ENCODE measurements around the gene ARIH1. TPM values are rescaled to one million over a fixed set of nuclear protein-coding genes. Genes with fewer than 3 reads are reported as not detected.
"Not testable (repeated sequence)": the region's sequence is repeated elsewhere in the genome, so short reads cannot be mapped to it uniquely, and the experiment has no call there.

Gene ARIH1, protein sequence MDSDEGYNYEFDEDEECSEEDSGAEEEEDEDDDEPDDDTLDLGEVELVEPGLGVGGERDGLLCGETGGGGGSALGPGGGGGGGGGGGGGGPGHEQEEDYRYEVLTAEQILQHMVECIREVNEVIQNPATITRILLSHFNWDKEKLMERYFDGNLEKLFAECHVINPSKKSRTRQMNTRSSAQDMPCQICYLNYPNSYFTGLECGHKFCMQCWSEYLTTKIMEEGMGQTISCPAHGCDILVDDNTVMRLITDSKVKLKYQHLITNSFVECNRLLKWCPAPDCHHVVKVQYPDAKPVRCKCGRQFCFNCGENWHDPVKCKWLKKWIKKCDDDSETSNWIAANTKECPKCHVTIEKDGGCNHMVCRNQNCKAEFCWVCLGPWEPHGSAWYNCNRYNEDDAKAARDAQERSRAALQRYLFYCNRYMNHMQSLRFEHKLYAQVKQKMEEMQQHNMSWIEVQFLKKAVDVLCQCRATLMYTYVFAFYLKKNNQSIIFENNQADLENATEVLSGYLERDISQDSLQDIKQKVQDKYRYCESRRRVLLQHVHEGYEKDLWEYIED
- 79.2 TPM for polyA plus RNA-seq (2013, experiment 1 of 2)
- 73.9 TPM for polyA plus RNA-seq (2013, experiment 2 of 2)

DNA sequence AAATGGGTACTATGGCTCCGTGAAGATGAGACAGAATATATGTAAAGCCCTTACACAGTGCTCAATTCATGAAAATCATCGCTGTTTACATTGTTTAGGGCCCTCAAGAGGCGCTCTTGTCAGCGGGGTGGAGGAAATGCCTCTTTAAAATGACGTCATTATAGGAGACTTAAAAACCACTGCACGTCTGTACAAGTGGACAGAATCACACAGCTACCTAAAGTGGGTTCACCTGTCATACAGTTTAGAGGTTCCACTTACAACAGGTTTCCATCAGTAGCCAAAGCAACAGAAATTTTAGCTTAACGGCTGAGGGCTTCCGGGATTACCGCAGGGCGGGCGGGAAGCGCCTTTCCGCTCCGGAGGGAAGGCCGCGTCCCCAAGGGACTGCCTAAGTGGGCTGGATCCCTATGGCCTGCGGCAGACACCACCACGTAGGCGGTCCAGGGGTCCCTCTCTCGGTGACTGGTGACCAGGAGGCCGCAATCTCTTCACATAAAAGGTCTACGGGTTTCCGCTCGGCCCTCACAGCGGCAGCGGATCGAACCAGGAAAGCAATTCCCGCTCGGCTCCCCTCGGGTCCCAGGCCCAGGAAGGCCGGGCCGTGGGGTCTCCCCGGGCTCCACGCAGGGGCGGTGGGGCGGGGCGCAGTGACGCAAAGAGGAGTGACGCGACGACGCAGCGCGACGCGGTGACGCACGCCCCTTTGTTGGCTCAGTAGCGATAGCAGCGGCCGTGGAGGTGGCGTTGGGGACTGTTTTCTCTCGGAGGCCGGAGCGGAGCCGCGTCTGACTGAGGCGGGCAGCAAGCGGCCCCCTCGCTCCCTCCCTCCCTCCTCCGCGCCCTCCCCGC lies at the start of gene ARIH1:
ARIH1 (plus strand) TSS at position 717 of the 852 bp plus-strand sequence. CDS start 310 bp downstream, outside the sequence.
- H4K5ac ChIP-seq (ENCODE audit: low read length): peak within 1 kb of the TSS; percentile 85
- peak within 1 kb of the TSS; percentile 86 for H3K18ac ChIP-seq (ENCODE audit: low read length)
- H2BK15ac ChIP-seq (replicated peaks; ENCODE audit: low read depth): no peak within 1 kb of the TSS
- H2BK120ac ChIP-seq (ENCODE audit: low read depth, low read length): peak within 1 kb of the TSS; percentile 10
- peaks cover 2% of the 10 kb centered on the region for H3K4me1 ChIP-seq (ENCODE audit: control insufficient read depth, low read depth, low read length)
- peaks cover 1% of the 10 kb centered on the region for H3K36me3 ChIP-seq (ENCODE audit: control insufficient read depth, insufficient read depth, low read length)
- peak within 1 kb of the TSS; percentile 99 for H3K4me3 ChIP-seq (ENCODE audit: low read length)
- peak within 1 kb of the TSS; percentile 97 for H3K27ac ChIP-seq (ENCODE audit: low read depth, low read length)
- H3K23ac ChIP-seq (ENCODE audit: low read length): peak within 1 kb of the TSS; percentile 80
- H2BK5ac ChIP-seq (ENCODE audit: low read length): peak within 1 kb of the TSS; percentile 93
- H3K4ac ChIP-seq (ENCODE audit: low read depth, low read length): peak within 1 kb of the TSS; percentile 49
- DNase-seq: peak; percentile 98
- no peak within 1 kb of the TSS for H4K8ac ChIP-seq (ENCODE audit: low read depth, low read length)
- H3K27me3 ChIP-seq (ENCODE audit: insufficient read depth, low read length, poor library complexity): no peaks in the 10 kb centered on the region
- peaks cover under 1% of the 10 kb centered on the region for H3K79me1 ChIP-seq (ENCODE audit: low read length)
- H3K4me2 ChIP-seq (ENCODE audit: low read length): peak within 1 kb of the TSS; percentile 83
- H3K79me2 ChIP-seq (ENCODE audit: control insufficient read depth, insufficient read depth, low read length): peaks cover 38% of the 10 kb centered on the region
- H3K9ac ChIP-seq (ENCODE audit: low read length): peak within 1 kb of the TSS; percentile 100
- H2AK5ac ChIP-seq (ENCODE audit: low read length): no peak within 1 kb of the TSS
- H3K56ac ChIP-seq (ENCODE audit: low read length): peak within 1 kb of the TSS; percentile 99
- WGBS (ENCODE audit: extremely low coverage, insufficient coverage, low lambda C conversion rate): no CpG with 5 or more reads among the region's 63 CpGs

DNA sequence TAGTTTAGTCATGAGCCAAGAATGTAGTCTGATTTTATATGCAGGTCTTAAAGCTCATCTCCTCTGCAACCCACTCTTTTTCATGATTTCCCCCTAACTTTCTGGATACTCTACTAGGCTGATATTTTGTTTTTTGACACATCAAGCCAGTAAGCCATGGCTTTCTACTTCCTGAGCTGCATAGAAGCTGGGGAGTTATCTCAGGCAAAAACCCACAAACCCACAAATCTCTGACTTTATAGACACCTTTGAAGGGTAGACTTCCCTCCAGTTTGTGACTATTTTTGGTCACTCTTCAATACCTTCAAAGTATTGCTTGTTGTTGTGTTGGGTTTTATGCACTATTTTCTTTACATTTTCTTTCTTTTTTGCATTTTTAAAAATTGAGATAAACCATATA lies 47.4 kb upstream of the ARIH1 start:
- Histone ChIP-seq H3K79me2 (ENCODE audit: control insufficient read depth, insufficient read depth, low read length) (no peaks in the 10 kb centered on the region), H4K5ac (ENCODE audit: low read length) (no peak overlapping the region), H3K4me1 (ENCODE audit: control insufficient read depth, low read depth, low read length) (no peaks in the 10 kb centered on the region), H3K9ac (ENCODE audit: low read length) (no peak overlapping the region), H3K79me1 (ENCODE audit: low read length) (no peaks in the 10 kb centered on the region), H3K18ac (ENCODE audit: low read length) (no peak overlapping the region), H3K36me3 (ENCODE audit: control insufficient read depth, insufficient read depth, low read length) (no peaks in the 10 kb centered on the region), H2AK5ac (ENCODE audit: low read length) (no peak overlapping the region), H3K56ac (ENCODE audit: low read length) (no peak overlapping the region), H3K23ac (ENCODE audit: low read length) (no peak overlapping the region), H2BK5ac (ENCODE audit: low read length) (no peak overlapping the region), H4K8ac (ENCODE audit: low read depth, low read length) (no peak overlapping the region), H3K4ac (ENCODE audit: low read depth, low read length) (no peak overlapping the region), H3K4me3 (ENCODE audit: low read length) (no peak overlapping the region), H3K27ac (ENCODE audit: low read depth, low read length) (no peak overlapping the region), H3K4me2 (ENCODE audit: low read length) (no peak overlapping the region), H2BK120ac (ENCODE audit: low read depth, low read length) (no peak overlapping the region), H3K27me3 (ENCODE audit: insufficient read depth, low read length, poor library complexity) (no peaks in the 10 kb centered on the region), H2BK15ac (replicated peaks; ENCODE audit: low read depth) (no peak overlapping the region)
- DNase-seq: no peak

DNA sequence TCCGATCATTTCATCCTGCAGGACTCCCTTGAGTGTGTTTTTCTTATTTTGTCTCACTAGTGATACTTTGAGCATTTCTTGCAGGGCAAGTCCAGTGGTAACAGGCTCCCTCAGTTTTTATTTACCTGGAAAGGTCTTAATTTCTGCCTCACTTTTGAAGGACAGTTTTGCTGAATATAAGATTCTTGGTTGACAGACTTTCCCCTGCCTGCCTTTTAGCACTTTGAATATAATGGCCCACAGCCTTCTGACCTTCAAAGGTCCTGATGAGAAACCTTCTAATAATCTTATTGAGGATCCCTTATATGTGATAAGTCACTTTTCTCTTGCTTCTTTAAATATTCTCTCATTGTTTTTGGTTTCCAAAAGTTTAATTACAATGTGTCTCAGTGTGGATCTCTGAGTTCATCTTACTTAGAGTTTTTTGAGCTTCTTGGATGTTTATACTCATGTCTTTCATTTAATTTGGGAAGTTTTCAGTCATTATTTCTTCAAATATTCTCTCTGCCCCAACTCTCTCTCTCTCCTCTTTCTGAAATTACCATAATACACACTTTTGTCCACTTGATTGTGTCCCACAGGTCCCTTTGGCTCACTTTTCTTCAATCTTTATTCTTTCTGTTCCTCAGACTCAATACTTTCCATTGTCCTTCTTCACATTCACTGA lies 36.3 kb upstream of the ARIH1 start:
- H4K8ac ChIP-seq (ENCODE audit: low read depth, low read length): no peak overlapping the region
- no peaks in the 10 kb centered on the region for H3K79me1 ChIP-seq (ENCODE audit: low read length)
- no peak overlapping the region for H3K4me3 ChIP-seq (ENCODE audit: low read length)
- no peak for DNase-seq
- no peak overlapping the region for H2BK15ac ChIP-seq (replicated peaks; ENCODE audit: low read depth)
- H3K4me1 ChIP-seq (ENCODE audit: control insufficient read depth, low read depth, low read length): no peaks in the 10 kb centered on the region
- H2BK120ac ChIP-seq (ENCODE audit: low read depth, low read length): no peak overlapping the region
- no CpG with 5 or more reads among the region's 1 CpG for WGBS (ENCODE audit: extremely low coverage, insufficient coverage, low lambda C conversion rate)
- no peak overlapping the region for H3K56ac ChIP-seq (ENCODE audit: low read length)
- no peak overlapping the region for H2AK5ac ChIP-seq (ENCODE audit: low read length)
- no peak overlapping the region for H4K5ac ChIP-seq (ENCODE audit: low read length)
- no peaks in the 10 kb centered on the region for H3K79me2 ChIP-seq (ENCODE audit: control insufficient read depth, insufficient read depth, low read length)
- no peak overlapping the region for H3K4ac ChIP-seq (ENCODE audit: low read depth, low read length)
- no peak overlapping the region for H2BK5ac ChIP-seq (ENCODE audit: low read length)
- no peak overlapping the region for H3K9ac ChIP-seq (ENCODE audit: low read length)
- H3K27ac ChIP-seq (ENCODE audit: low read depth, low read length): no peak overlapping the region
- no peak overlapping the region for H3K18ac ChIP-seq (ENCODE audit: low read length)
- no peak overlapping the region for H3K23ac ChIP-seq (ENCODE audit: low read length)
- H3K4me2 ChIP-seq (ENCODE audit: low read length): no peak overlapping the region
- H3K36me3 ChIP-seq (ENCODE audit: control insufficient read depth, insufficient read depth, low read length): no peaks in the 10 kb centered on the region
- H3K27me3 ChIP-seq (ENCODE audit: insufficient read depth, low read length, poor library complexity): no peaks in the 10 kb centered on the region

DNA sequence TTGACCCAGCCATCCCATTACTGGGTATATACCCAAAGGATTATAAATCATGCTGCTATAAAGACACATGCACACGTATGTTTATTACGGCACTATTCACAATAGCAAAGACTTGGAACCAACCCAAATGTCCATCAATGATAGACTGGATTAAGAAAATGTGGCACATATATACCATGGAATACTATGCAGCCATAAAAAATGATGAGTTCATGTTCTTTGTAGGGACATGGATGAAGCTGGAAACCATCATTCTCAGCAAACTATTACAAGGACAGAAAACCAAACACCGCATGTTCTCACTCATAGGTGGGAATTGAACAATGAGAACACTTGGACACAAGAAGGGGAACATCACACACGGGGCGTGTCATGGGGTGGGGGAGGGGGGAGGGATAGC lies 31.3 kb upstream of the ARIH1 start:
- not testable (repeated sequence) for H3K4me3 ChIP-seq (ENCODE audit: low read length); H3K36me3 ChIP-seq (ENCODE audit: control insufficient read depth, insufficient read depth, low read length); H3K27me3 ChIP-seq (ENCODE audit: insufficient read depth, low read length, poor library complexity); H2BK120ac ChIP-seq (ENCODE audit: low read depth, low read length); H3K56ac ChIP-seq (ENCODE audit: low read length); DNase-seq; H3K79me2 ChIP-seq (ENCODE audit: control insufficient read depth, insufficient read depth, low read length); H2BK5ac ChIP-seq (ENCODE audit: low read length); H4K8ac ChIP-seq (ENCODE audit: low read depth, low read length); H3K9ac ChIP-seq (ENCODE audit: low read length); H3K4me1 ChIP-seq (ENCODE audit: control insufficient read depth, low read depth, low read length); H2AK5ac ChIP-seq (ENCODE audit: low read length); H3K27ac ChIP-seq (ENCODE audit: low read depth, low read length); H3K4ac ChIP-seq (ENCODE audit: low read depth, low read length); H2BK15ac ChIP-seq (replicated peaks; ENCODE audit: low read depth); H3K18ac ChIP-seq (ENCODE audit: low read length); H4K5ac ChIP-seq (ENCODE audit: low read length); H3K4me2 ChIP-seq (ENCODE audit: low read length); H3K23ac ChIP-seq (ENCODE audit: low read length); H3K79me1 ChIP-seq (ENCODE audit: low read length)
- WGBS (ENCODE audit: extremely low coverage, insufficient coverage, low lambda C conversion rate): no CpG with 5 or more reads among the region's 5 CpGs

DNA sequence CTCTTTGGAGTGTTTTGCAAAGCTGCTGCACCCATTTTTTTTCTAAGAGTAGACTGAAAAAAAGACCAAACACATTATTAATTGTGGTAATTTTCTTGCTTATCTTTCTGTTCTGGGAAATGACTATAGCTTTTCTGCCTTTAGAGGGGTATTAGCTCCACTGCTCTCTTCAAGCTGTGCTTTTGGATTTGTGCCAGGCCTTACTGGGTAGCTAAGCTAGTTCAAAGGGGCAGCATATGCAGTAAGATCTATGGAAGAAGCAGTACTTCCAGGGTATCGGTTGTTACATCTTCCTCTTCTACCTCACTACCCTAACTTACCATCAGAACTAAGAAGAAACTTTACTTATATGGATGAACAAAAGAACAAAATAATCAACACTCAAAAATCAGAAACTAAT lies 28.7 kb upstream of the ARIH1 start:
- Histone ChIP-seq H3K56ac (ENCODE audit: low read length) (no peak overlapping the region), H3K4ac (ENCODE audit: low read depth, low read length) (no peak overlapping the region), H3K23ac (ENCODE audit: low read length) (no peak overlapping the region), H2AK5ac (ENCODE audit: low read length) (no peak overlapping the region), H4K5ac (ENCODE audit: low read length) (no peak overlapping the region), H3K4me1 (ENCODE audit: control insufficient read depth, low read depth, low read length) (no peaks in the 10 kb centered on the region), H3K27me3 (ENCODE audit: insufficient read depth, low read length, poor library complexity) (no peaks in the 10 kb centered on the region), H2BK15ac (replicated peaks; ENCODE audit: low read depth) (no peak overlapping the region), H3K4me3 (ENCODE audit: low read length) (no peak overlapping the region), H3K18ac (ENCODE audit: low read length) (no peak overlapping the region), H3K79me2 (ENCODE audit: control insufficient read depth, insufficient read depth, low read length) (no peaks in the 10 kb centered on the region), H3K36me3 (ENCODE audit: control insufficient read depth, insufficient read depth, low read length) (no peaks in the 10 kb centered on the region), H3K9ac (ENCODE audit: low read length) (no peak overlapping the region), H3K4me2 (ENCODE audit: low read length) (no peak overlapping the region), H2BK120ac (ENCODE audit: low read depth, low read length) (no peak overlapping the region), H3K27ac (ENCODE audit: low read depth, low read length) (no peak overlapping the region), H4K8ac (ENCODE audit: low read depth, low read length) (no peak overlapping the region), H2BK5ac (ENCODE audit: low read length) (no peak overlapping the region), H3K79me1 (ENCODE audit: low read length) (no peaks in the 10 kb centered on the region)
- DNase-seq: no peak
- WGBS (ENCODE audit: extremely low coverage, insufficient coverage, low lambda C conversion rate): no CpG with 5 or more reads among the region's 1 CpG
